ENCODE measurements around the gene CFD. TPM values are rescaled to one million over a fixed set of nuclear protein-coding genes. Genes with fewer than 3 reads are reported as not detected.
A peak's percentile ranks its signal among the peaks of the same experiment; 100 is the strongest.

The CFD gene
- total RNA-seq, 6 donors from 2014 or later = 101 to 393 (median 259) TPM

DNA sequence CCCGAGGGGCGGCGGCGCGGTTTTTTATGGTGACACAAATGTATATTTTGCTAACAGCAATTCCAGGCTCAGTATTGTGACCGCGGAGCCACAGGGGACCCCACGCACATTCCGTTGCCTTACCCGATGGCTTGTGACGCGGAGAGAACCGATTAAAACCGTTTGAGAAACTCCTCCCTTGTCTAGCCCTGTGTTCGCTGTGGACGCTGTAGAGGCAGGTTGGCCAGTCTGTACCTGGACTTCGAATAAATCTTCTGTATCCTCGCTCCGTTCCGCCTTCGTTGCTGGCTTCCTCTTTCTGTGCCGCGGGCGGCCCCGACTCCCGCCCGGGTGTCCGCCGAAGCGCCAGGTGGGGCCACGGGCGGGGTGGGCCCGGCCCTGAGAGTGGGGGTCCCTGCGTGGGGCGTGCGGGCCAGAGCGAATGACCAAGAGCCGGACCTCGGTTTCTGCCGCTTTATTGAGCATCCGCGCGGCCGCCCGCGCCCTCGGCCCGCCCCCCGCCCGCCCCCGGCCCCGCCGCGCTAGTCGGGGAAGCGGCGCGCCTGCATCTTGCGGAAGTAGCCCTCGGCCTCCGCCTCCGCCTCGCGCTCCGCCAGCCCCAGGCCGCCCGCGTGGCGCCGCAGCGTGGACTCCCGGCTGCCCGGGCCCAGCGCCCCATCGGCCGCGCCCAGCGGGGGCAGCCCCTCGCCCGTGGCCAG, 47.3 kb upstream of the CFD start:
- Histone ChIP-seq H3K9me3 (no peaks in the 10 kb centered on the region), H3K4me1 (peaks cover 0 to 8% (median 0%) of the 10 kb centered on the region in 4 donors), H3K36me3 (peaks cover 54 to 75% (median 63%) of the 10 kb centered on the region in 4 donors), H3K27me3 (no peaks in the 10 kb centered on the region), H3K27ac (no peak overlapping the region), H3K4me3 (no peak overlapping the region)
- WGBS, 2 donors = 92 to 95% methylated on average over 45 to 79 of the region's 80 CpGs
- peak in 1 of 2 donors; percentile 78 for DNase-seq
- no peak for ATAC-seq (ENCODE audit: low FRiP score in 2 of 2)
- TF ChIP-seq POLR2AphosphoS5 (IDR thresholded peaks at IDR 0.05) (no peak), EP300 (IDR thresholded peaks at IDR 0.05) (no peak), POLR2A (IDR thresholded peaks at IDR 0.05) (no peak)
- TF ChIP-seq, protein P1, sequence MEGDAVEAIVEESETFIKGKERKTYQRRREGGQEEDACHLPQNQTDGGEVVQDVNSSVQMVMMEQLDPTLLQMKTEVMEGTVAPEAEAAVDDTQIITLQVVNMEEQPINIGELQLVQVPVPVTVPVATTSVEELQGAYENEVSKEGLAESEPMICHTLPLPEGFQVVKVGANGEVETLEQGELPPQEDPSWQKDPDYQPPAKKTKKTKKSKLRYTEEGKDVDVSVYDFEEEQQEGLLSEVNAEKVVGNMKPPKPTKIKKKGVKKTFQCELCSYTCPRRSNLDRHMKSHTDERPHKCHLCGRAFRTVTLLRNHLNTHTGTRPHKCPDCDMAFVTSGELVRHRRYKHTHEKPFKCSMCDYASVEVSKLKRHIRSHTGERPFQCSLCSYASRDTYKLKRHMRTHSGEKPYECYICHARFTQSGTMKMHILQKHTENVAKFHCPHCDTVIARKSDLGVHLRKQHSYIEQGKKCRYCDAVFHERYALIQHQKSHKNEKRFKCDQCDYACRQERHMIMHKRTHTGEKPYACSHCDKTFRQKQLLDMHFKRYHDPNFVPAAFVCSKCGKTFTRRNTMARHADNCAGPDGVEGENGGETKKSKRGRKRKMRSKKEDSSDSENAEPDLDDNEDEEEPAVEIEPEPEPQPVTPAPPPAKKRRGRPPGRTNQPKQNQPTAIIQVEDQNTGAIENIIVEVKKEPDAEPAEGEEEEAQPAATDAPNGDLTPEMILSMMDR (IDR thresholded peaks at IDR 0.05) = no peak

DNA sequence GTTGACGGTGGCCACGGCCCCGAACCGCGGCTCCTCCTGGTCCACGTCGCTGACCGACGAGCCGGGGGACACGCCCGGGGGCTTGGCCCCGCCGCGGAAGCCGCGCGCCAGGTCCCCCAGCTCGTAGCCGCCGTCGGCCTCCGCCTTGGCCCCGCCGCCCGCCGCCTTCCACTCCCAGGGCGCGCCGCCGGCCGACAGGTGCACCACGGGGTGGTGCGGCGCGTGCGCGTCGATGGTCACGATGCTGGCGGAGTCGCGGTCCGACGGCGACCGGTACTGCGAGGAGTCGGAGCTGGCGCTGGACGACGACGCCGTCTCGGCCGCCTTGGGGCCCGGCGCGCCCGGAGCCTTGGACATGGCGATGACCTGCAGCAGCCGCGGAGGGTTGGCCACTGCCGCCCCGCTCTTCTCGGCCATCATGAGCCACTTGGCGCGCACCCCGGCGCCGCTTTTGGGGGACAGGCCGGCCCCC, 46.7 kb upstream of the CFD start:
- H3K9me3 ChIP-seq = no peaks in the 10 kb centered on the region
- 89 to 94% methylated on average over 25 to 54 of the region's 72 CpGs for WGBS, 2 donors
- H3K4me1 ChIP-seq = peaks cover 0 to 2% (median 0%) of the 10 kb centered on the region in 4 donors
- H3K27me3 ChIP-seq = no peaks in the 10 kb centered on the region
- ATAC-seq (ENCODE audit: low FRiP score in 2 of 2) (no peak), DNase-seq (peak in 1 of 2 donors; percentile 86)
- H3K36me3 ChIP-seq = peaks cover 48 to 69% (median 57%) of the 10 kb centered on the region in 4 donors
- TF ChIP-seq POLR2A (IDR thresholded peaks at IDR 0.05) = no peak
- TF ChIP-seq EP300 (IDR thresholded peaks at IDR 0.05) = no peak
- TF ChIP-seq, protein P1 (IDR thresholded peaks at IDR 0.05) = no peak
- no peak for TF ChIP-seq POLR2AphosphoS5 (IDR thresholded peaks at IDR 0.05)
- H3K27ac ChIP-seq = no peak overlapping the region
- no peak overlapping the region for H3K4me3 ChIP-seq

DNA sequence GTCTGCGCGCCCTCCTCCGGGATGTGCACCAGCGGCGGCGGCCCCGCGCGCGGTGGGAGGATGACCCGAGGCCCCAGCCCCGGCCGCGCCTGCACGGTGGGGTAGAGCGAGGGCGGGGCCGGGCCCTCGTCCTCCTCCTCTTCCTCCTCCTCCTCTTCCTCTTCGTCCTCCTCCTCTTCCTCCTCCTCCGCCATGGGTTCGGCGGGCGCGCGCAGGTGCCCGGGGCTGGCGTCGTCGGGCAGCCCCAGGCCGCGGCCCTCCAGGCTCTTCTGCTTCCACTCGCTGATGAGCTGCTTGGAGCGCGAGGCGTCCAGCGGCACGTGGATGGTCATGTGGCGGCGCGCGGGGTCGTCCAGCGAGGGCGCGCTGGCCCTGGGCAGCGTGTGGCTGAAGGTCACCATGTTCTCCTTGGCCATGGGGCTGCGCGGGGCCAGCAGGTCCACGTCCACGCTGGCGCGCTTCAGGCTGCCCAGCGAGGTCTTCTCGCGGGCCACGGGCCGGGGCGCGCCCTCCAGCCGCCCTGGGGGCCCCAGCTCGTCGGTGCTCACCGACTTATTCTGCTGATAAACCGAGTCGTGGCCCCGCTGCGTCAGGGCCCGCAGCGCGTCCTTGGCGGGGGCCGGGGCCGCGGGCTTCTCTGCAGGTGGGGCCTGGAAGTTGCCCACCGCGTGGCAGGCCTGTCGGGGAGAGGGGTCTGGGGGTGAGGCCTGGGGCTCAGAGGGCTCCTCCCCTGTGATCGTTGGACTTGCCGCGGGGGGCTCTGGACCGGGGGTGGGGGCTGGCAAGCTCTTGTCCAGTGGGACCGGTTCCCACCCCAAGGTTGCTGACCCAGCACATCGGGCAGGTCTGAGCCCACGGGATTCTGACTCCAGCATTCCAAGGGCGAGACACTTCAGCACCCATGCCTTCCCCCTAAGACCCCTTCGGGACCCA, 46.0 kb upstream of the CFD start:
- peak in 1 of 2 donors; percentile 2 for ATAC-seq (ENCODE audit: low FRiP score in 2 of 2)

DNA sequence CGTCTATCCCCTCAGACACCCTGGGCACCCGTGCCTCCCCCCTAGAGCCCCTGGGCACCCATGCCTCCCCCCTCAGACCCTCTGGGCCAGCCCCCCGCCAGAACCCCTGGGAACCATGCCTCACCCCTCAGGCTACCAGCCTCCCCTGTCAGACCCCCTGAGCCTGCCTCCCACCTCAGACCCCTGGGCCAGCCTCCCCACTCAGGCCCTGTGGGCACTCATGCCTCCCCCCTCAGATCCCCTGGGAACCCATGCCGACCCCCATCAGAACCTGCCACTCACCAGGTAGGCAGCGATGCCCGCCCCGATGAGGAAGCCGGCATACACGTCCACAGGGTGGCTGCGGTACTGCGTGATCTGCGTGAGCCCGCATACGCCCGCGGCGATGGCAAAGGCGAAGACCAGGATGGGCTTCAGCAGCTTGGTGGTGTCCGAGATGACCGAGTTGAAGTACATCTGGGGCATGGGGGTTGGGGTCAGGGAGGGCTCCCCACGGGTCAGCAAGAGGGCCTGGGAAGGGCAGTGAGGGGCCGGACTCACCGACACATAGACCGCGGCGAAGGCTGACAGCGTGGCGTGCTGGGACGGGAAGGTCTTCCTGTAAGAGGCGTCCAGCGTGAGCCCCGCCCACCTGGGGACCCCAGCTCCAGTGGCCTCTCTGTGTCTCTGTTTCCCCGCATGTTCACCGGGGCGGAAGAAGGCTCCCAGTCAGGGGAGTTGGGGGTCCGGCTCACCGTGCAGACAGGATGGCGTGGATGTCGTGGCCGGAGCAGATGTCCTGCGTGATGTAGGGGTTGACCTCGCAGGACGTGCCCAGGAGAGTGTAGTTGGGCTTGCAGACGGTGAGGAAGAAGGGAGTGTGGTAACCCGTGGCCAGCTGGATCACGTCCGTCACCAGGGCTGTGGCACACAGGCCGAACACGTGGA, 45.0 kb upstream of the CFD start:
- no peak overlapping the region for H3K4me3 ChIP-seq
- peaks cover 32 to 53% (median 41%) of the 10 kb centered on the region in 4 donors for H3K36me3 ChIP-seq
- no peaks in the 10 kb centered on the region for H3K4me1 ChIP-seq
- ATAC-seq (ENCODE audit: low FRiP score in 2 of 2) (peak; percentile 1 to 4), DNase-seq (peak in 1 of 2 donors; percentile 86)
- TF ChIP-seq POLR2AphosphoS5 (IDR thresholded peaks at IDR 0.05) = no peak
- no peak for TF ChIP-seq POLR2A (IDR thresholded peaks at IDR 0.05)
- no peak for TF ChIP-seq EP300 (IDR thresholded peaks at IDR 0.05)
- TF ChIP-seq, protein P1 (IDR thresholded peaks at IDR 0.05) = no peak
- H3K27ac ChIP-seq = no peak overlapping the region
- no peaks in the 10 kb centered on the region for H3K9me3 ChIP-seq
- H3K27me3 ChIP-seq = no peaks in the 10 kb centered on the region
- WGBS, 2 donors = 88 to 92% methylated on average over 32 to 48 of the region's 49 CpGs

More for the DNA sequence above, 46.0 kb upstream of the CFD start:
- no peak for TF ChIP-seq POLR2A (IDR thresholded peaks at IDR 0.05)
- TF ChIP-seq POLR2AphosphoS5 (IDR thresholded peaks at IDR 0.05) = no peak
- TF ChIP-seq EP300 (IDR thresholded peaks at IDR 0.05) = no peak
- TF ChIP-seq, protein P1 (IDR thresholded peaks at IDR 0.05) = no peak
- Histone ChIP-seq H3K4me3 (no peak overlapping the region), H3K27ac (no peak overlapping the region), H3K9me3 (no peaks in the 10 kb centered on the region), H3K36me3 (peaks cover 41 to 62% (median 50%) of the 10 kb centered on the region in 4 donors), H3K4me1 (no peaks in the 10 kb centered on the region), H3K27me3 (no peaks in the 10 kb centered on the region)
- DNase-seq = peak in 1 of 2 donors; percentile 84
- WGBS, 2 donors = 94 to 95% methylated on average over 61 to 78 of the region's 87 CpGs
